AG09319 (cell line): ENCODE data around the gene NAP1L5.

Source experiments
- DNase-seq: peaks from one replicate; pipeline ENCODE4 v3.0.0-alpha.2; 2010; ENCODE audit warnings: low read depth; ENCODE audit errors: extremely low read depth
- TF ChIP-seq, protein P1 (sequence below): IDR thresholded peaks from 2 replicates; pipeline ENCODE4 v1.5.1; 2011; ENCODE audit warnings: low read depth, mild to moderate bottlenecking, inconsistent platforms, low read length, moderate library complexity

NAP1L5 gene

DNA sequence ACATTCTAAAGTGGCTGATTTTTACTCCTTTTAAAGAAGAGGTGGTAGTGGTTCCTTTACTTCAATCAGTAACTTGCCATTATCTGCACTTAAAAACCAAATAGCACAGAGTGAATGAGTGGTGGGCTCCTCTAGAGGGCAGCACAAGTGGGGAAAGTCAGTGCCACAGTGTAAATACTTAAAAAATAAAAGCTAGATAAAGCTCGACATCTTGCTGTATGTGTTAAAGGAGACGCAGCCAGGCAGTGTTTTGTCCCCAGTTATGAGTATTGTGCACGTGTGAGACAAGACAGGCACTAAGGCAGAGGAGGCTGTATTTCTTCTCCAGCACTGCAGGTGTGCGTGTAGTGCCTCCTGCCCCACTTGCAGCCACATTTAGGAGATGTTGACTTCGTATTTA lies 24.6 kb downstream of the NAP1L5 start:
- TF ChIP-seq, protein P1, sequence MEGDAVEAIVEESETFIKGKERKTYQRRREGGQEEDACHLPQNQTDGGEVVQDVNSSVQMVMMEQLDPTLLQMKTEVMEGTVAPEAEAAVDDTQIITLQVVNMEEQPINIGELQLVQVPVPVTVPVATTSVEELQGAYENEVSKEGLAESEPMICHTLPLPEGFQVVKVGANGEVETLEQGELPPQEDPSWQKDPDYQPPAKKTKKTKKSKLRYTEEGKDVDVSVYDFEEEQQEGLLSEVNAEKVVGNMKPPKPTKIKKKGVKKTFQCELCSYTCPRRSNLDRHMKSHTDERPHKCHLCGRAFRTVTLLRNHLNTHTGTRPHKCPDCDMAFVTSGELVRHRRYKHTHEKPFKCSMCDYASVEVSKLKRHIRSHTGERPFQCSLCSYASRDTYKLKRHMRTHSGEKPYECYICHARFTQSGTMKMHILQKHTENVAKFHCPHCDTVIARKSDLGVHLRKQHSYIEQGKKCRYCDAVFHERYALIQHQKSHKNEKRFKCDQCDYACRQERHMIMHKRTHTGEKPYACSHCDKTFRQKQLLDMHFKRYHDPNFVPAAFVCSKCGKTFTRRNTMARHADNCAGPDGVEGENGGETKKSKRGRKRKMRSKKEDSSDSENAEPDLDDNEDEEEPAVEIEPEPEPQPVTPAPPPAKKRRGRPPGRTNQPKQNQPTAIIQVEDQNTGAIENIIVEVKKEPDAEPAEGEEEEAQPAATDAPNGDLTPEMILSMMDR, result peak; percentile 61
- no peak for DNase-seq

DNA sequence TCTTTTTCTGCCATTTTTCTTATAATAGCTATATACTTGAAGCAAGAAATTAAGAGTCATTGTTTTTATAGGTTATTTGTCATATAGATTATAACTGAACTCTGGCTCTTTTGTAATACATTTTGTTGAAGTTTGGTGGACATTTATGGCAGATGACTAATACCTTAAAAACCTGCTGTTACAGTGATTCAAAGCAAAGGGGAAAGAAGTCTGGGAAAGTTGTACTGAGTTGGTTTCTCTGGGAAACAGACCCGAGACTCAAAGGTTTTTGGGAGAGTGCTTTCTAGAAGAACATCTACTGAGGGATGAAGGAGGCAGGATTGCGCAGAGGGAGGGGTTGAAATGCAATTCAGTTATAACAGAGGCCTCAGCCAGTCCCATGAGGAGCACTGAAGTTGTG lies 35.9 kb downstream of the NAP1L5 start:
- TF ChIP-seq, protein P1, result no peak
- no peak for DNase-seq

DNA sequence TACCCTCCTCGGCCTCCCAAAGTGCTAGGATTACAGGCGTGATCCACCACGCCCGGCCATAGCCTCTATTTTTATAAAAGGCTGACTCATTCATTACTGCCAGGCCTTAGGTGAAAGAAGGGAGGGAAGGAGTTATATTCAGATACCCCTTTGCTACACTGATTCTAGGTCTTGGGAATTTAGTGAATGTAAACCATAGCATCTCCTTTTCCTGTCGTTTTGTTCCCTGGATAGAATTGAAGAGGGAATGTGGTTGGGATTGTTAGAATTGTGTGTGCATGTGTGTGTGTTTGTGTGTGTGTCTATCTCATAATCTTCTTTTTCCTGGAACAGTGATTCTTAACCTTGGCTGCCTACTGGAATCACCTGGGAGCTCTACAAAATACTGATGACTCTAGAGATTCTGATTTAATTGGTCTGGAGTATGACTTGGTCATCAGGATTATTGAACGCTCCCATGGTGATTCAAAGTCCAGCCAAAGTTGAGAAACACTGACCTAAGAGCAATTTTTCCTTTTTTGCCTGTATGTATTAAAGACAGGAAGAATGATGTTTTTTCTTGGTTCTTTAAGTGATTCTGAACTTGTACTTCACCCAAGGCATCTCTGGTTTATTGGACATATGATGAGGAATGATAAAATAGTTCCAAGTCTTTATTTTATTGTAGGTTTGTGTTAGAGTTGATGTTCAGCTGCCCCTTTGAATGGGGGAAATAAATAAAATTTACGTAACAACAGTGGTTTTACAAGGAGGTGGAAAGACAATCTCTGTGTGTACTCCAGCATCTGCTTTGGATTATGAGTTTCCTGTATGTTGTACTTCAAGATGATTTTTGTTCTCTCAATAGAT lies 37.0 kb downstream of the NAP1L5 start:
- TF ChIP-seq, protein P1, result no peak
- DNase-seq, result no peak

DNA sequence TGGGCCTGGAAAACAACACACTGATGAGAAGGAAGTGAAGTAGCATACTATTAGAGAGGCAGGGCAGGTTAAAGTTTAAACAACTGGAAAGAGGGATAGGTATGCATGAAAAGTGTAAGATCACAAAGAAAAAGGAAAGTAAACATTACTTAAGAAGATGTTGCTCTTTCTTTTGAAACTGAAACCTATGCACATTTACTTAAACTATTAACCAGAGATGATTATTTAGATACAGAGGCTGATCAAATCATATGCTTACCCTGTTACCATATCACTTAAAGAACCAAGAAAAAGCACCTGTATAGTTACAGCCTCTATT lies 37.8 kb downstream of the NAP1L5 start:
- TF ChIP-seq, protein P1, result no peak

DNA sequence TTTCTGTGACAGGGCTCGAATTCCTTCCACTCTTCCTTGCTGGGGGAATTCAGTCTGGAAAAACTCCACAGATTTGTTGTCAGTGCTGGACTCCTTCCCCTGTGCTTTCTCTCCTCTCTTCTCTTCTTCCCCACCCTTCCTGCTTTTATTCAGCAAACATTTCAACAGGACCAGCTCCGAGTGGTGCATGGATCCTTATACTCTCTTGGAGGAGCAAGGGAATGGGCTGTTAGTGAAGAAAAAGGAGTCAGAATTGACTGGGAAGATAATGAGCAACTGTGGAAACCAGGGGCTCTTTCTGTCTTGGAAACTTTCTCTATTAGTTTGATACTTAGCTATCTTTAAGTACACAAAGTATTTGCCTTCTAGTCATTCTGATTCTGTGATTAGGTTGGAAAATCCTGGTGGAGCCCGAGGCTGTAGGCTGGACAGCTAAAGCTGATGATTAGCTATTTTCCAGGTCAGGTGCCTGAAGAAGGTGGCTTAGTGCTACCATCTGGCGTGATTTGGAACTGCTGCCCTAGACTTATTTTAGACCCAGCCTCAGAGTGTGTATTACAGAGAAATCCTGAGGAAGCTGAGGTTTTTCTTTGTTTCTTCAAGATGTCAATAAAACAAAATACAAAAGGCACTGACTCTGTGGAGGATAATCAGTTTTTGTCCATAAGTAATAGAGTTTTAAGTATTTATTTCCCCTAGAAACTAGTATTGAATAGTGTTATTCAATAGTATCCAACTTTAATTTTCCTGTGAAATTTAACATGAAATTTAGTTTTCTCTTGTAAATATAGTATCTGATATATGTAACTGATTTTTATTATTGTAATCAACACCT lies 38.4 kb downstream of the NAP1L5 start:
- TF ChIP-seq, protein P1, result peak; percentile 73
- no peak for DNase-seq

More for the DNA sequence above, 37.8 kb downstream of the NAP1L5 start:
- no peak for DNase-seq

DNA sequence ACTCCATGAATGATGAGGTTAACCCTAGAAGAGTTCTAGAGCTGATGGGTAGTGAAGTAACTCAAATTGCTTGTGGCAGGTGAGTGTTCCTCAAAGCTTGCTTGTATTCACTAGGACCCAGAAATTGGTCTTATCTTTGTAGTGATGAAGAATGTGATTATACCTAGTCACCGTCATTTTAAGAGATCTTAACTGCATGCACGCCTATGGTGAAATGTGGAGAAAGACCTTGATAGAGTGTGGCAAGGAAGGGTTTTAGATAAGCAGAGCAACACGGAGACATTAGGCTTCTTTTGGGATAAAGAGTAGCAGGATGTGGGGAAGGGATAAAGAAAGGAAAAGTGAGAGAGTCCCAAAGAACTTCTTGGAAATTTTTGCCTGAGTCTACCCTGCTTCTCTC lies 42.4 kb downstream of the NAP1L5 start:
- TF ChIP-seq, protein P1, result no peak
- DNase-seq, result no peak

DNA sequence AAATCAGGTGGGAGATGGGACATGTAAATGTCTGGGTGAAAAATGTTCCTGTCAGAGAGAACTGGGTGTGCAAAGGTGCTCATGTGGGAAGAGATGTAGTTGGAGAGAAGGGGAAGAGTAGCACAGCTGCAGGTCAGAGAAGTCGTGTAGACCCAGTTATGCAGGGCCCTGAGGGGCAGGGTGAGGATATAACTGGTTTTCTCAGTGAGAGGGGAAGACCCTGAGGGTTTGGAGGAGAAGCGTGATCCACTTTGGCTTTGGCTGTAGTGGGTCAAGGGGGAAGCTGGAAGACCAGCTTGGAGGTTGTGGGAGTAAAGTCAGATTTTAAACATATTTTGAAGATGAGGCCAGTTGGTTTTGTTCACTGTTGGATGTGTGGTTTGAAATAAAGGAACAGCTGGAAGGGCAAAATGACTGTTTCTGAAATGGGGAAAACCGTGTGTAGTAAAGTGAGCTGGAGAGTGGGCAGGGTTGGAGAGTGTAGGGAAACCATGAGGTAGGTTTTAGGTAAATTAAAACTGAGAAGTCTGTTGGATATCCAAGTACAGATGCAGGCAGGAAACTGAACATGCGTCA lies 44.2 kb downstream of the NAP1L5 start:
- DNase-seq, result no peak
- TF ChIP-seq, protein P1, result no peak
